Fibroblast of skin of right biceps (primary cell): ENCODE measurements around the gene PTPN7.
"Not testable (repeated sequence)": the region's sequence is repeated elsewhere in the genome, so short reads cannot be mapped to it uniquely, and the experiment has no call there.

Experiments used
- DNase-seq: peaks from one replicate; pipeline ENCODE4 v3.0.0-alpha.2; 2013

The PTPN7 gene

DNA sequence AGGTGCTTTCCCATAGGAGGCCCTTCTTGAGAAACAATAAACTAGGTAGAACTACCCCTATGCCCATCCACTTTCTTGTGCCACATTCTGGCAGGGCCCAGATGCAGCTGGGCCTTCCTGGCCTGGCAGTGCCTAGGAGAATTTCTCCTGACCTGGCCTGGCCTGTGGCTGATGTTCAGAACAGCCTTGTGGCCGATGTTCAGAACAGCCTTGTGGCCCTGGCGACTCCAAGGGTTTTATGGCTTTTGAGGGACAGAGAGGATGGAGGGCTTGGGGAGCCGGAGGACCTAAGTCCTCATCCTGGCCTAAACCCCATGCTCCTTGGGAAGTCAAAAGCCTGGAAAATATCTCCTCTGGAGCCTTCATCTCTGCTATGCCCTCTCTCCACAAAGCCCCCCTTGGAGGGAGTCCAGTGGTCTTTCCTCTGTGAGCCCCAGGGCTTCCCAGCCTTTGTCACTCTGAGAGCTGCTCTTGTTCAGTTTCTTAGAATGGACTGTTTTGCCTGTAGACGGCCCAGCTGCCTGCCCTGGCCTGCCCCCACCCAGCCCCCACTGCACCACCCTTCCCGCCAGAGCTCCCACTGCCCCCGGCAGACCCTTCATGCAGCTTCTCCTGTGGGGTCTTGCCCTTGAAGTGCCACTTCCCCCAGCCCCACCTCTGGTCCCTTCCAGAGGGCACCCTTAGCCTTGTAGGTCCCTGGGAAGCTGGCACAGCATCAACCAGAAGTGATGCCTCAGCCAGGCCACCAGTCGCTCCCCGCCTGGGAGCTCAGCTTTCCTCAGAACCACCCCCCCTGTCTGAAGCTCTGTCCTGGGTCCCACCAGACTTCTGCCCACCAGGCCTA is 30.7 kb downstream of the PTPN7 start:
- DNase-seq, result no peak

DNA sequence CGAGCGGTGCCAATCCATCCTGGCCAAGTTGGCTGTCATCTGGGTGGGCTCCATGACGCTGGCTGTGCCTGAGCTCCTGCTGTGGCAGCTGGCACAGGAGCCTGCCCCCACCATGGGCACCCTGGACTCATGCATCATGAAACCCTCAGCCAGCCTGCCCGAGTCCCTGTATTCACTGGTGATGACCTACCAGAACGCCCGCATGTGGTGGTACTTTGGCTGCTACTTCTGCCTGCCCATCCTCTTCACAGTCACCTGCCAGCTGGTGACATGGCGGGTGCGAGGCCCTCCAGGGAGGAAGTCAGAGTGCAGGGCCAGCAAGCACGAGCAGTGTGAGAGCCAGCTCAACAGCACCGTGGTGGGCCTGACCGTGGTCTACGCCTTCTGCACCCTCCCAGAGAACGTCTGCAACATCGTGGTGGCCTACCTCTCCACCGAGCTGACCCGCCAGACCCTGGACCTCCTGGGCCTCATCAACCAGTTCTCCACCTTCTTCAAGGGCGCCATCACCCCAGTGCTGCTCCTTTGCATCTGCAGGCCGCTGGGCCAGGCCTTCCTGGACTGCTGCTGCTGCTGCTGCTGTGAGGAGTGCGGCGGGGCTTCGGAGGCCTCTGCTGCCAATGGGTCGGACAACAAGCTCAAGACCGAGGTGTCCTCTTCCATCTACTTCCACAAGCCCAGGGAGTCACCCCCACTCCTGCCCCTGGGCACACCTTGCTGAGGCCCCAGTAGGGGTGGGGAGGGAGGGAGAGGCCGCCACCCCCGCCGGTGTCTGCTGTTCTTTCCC is 32.4 kb downstream of the PTPN7 start:
- DNase-seq, result no peak

DNA sequence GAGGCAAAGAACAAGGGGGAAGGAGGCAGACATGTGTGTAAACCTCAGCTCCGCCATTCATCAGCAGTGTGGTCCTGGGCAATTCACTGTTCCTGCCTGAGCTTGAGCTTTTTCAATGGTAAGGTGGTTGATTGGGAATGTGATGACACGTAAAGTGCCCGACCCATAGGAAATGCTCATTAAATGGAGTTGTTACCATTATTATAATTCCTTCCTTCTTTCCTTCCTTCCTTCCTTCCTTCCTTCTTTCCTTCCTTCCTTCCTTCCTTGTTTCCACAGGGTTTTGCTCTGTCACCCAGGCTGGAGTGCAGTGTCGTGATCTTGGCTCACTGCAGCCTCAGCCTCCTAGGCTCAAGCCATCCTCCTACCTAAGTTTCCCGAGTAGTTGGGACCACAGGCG is 33.3 kb downstream of the PTPN7 start:
- no peak for DNase-seq

DNA sequence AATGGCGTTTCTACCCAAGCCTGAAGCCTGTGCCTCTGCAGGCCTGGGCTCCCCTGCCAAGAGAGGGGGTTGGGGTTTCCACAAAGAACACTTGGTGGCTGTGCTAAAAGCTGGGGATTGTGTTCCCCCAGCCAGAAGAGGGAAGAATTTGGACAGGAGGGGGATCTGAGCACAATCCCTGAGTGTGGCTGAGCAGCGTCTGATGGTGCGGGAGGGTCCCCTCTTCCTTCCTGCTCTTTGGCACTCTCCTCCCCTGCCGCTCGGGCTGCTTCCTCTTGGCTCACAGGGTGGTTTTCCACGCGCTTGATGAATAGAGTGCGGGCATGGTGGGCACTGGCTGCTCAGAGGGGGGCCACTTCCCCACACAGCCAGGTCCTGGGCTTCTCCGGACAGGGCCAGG is 34.0 kb downstream of the PTPN7 start:
- no peak for DNase-seq

DNA sequence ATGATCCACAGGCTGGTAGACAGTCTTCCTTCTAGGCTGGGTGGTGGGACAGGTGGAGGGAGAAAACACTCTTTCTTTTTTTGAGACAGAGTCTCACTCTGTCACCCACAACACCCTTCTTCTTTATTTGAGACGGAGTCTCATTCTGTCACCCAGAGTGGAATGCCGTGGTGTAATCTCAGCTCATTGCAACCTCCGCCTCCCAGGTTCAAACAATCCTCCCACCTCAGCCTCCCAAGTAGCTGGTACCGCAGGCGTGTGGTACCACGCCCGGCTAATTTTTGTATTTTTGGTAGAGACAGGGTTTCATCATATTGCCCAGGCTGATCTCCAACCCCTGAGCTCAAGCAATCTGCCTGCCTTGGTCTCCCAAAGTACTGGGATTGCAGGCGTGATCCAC is 34.8 kb downstream of the PTPN7 start:
- DNase-seq, result no peak

DNA sequence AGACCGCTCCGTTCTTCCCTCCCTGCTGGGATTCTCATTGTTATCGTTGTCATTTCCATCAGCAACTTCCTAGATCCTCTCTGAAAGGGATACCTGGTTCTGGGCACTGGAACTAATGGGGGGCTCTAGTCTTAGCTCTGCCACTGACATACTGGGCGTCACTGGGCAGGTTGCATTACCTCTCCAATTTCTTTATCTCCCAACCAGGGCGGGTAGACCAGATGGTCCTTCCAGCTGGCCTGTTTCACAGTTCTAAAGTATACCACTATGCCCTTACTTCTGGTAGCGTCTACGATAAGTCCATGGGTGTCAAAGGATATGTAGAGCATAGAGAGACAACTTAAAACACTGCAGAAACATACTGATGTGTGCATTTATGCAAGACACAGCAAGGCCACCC is 36.3 kb downstream of the PTPN7 start:
- DNase-seq, result no peak

DNA sequence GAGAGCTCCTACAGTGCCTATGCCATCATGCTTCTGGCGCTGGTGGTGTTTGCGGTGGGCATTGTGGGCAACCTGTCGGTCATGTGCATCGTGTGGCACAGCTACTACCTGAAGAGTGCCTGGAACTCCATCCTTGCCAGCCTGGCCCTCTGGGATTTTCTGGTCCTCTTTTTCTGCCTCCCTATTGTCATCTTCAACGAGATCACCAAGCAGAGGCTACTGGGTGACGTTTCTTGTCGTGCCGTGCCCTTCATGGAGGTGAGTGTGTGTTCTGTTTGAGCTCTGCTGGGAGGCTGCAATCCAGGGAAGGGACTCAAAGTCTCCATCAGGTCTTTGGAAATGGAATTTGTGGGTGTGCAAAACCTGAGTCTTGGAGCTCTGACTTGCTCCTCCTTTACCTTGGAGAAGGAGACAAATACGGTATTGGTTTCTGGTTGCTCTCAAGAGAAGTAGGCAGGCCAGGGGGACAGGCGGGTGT is 37.0 kb downstream of the PTPN7 start:
- DNase-seq, result no peak

DNA sequence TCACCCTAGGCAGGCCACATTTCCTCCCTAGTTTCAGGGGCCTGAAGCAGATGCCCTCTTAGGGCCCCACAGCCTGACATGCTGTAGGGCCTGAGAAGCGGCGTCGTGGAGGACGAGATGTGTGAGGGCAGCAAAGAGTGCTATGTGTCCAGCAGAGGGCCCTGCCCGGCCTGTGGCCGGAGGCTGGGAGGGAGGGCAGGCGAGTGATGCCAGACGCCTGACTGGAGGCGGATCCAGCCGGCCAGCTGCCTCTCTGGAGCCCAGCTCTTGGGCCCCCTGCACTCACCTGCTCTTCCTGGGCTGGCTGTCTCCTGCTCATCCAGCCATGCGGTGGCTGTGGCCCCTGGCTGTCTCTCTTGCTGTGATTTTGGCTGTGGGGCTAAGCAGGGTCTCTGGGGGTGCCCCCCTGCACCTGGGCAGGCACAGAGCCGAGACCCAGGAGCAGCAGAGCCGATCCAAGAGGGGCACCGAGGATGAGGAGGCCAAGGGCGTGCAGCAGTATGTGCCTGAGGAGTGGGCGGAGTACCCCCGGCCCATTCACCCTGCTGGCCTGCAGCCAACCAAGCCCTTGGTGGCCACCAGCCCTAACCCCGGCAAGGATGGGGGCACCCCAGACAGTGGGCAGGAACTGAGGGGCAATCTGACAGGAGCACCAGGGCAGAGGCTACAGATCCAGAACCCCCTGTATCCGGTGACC is 37.6 kb downstream of the PTPN7 start, which contains the start of gene GPR37L1:
TSS of gene GPR37L1 (plus strand) at position 279 of the 697 bp plus-strand sequence. CDS start at position 326, 47 bp downstream.
- DNase-seq, result no peak

DNA sequence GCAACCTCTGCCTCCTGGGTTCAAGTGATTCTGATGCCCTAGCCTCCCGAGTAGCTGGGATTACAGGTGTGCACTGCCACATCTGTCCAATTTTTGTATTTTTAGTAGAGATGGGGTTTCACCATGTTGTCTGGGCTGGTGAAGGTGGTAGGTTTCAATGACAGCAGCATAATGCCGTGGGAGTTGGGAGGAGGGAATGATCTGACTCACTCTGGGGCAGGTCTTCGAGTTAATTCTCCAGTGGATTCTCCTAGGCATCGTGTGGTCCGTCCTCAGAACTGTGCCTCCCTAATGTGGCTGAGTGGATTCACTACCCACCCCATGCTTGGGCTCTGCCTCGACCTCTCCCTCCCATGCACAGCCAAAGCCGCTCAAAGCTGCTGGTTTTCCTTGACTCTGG is 39.4 kb downstream of the PTPN7 start:
- no peak for DNase-seq

DNA sequence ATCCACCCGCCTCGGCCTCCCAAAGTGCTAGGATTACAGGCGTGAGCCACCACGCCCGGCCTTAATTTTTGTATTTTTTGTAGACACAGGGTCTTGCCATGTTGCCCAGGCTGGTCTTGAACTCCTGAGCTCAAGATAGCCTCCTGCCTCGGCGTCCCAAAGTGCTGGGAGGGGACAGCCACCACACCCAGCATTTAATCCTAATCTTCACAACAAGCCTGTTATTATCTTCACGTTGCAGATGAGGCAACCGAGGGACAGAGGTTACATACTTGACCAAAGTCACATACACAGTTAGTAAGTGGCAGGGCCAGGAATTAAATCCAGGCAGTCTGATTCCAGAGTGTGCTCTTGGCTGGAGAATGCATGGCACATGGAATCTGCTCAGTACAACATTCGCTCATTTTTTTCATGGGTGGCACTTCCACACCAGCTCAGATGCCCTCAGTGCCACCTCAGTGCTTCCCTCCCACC is 42.5 kb downstream of the PTPN7 start:
- DNase-seq, result no peak

DNA sequence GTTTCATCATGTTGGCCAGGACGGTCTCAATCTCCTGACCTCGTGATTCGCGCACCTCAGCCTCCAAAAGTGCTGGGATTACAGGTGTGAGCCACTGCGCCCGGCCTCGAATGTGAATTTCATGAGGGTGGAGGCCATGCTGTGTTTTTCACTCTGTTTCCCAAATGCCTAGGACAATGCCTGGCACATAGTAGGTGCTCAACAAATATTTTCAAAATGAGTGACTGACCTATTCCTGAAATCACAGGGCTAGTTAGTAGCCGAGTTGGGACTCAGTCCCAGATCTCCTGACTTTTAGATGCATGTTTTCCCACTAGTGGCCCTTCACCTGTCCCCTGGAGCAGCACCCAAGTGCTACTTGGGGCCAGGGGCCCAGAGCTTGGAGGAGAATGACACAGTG is 44.1 kb downstream of the PTPN7 start:
- no peak for DNase-seq

DNA sequence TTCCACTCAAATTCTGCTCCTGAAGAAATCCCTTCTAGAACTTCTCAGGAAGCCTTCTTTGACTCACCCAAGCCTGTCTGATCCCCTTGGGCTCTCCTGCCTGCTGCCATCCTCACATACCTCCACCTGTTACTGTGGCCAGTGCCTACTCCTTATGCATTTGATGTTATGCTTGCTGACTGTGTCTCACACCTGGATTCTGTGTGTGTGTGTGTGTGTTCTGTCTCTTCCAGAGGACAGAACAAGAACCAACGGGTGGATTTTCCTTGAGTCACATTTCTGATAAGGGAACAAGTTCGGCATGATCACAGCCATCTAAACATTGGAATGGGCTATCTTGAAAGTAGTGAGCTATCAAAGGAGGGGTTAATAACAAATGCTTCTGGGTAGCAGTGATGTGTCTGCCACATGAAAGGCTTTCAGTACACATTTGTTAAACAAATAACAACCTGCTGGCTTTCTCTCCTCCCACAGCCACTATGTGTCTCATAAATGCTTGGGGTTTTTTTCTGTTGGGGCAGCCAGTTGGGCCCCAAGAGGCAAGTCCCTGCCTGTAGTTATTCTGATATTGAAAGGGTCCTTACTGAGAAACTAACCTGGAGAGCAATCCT is 46.6 kb downstream of the PTPN7 start:
- DNase-seq, result no peak

DNA sequence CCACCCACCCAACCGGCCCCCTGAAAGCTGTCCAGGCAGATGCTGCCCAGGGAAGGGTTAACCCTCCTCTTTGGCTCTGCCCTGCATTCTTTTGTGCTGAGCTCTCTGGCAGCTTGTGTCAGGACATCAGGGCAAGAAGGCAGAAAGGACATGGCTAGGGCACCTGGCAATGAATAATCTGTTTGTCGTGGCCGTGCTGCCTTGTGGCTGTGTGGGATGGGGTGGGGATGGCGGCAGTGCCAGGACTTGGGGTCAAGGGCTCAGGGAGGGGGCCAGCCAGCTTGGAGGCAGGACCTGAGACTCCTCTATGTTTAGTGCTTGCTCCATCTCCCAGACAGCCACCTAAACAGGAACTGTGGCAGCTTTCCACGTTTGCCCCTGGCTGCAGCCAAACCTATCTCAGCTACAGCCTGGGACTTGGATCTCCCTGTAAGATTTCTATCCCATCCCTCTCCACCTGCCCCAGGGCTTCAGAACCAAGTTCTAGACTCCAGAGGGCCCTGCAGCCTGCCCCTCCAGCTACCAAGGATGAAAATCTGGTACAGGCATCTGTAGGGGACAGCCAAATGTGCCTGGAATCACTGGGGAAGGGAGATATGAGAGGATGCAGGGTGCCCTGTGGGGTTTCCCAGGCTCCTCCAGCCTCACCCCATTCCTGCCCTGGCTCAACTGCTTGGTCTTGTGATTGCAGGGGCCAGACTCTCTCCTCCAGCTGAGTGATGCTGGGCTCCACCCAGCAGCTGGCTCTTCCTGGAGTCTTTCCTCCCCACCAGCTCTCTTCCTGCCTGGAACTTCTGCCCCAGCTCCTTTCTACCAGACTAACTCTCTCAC is 47.3 kb downstream of the PTPN7 start:
- DNase-seq, result no peak

DNA sequence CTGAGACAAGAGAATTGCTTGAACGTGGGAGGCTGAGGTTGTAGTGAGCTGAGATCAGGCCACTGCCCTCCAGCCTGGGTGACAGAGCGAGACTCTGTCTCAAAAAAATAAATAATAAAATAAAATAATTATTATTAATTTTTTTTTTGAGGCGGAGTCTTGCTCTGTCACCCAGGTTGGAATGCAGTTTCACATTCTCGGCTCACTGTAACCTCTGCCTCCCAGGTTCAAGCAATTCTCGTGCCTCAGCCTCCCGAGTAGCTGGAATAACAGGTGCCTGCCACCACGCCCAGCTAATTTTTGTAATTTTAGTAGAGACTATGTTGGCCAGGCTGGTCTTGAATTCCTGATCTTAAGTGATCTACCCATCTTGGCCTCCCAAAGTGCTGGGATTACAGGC is 48.8 kb downstream of the PTPN7 start:
- not testable (repeated sequence) for DNase-seq

DNA sequence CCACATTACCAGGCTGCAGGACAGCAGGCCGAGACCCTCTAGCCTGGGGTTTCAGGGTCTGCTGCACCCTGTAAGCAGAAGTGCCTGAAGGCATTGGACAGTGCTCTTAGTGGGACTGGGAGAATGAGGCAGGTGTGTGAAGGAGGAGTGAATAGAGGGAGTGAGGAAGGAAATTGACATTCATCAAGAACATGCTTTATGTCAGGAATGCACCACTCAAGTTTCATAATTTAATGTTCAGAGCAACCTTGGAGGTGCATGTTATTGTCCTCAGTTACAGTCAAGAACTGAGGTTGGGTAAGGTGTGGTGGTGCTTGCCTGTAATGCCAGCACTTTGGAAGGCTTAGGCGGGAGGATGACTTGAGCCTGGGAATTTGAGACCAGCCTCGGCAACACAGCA is 49.4 kb downstream of the PTPN7 start:
- no peak for DNase-seq

DNA sequence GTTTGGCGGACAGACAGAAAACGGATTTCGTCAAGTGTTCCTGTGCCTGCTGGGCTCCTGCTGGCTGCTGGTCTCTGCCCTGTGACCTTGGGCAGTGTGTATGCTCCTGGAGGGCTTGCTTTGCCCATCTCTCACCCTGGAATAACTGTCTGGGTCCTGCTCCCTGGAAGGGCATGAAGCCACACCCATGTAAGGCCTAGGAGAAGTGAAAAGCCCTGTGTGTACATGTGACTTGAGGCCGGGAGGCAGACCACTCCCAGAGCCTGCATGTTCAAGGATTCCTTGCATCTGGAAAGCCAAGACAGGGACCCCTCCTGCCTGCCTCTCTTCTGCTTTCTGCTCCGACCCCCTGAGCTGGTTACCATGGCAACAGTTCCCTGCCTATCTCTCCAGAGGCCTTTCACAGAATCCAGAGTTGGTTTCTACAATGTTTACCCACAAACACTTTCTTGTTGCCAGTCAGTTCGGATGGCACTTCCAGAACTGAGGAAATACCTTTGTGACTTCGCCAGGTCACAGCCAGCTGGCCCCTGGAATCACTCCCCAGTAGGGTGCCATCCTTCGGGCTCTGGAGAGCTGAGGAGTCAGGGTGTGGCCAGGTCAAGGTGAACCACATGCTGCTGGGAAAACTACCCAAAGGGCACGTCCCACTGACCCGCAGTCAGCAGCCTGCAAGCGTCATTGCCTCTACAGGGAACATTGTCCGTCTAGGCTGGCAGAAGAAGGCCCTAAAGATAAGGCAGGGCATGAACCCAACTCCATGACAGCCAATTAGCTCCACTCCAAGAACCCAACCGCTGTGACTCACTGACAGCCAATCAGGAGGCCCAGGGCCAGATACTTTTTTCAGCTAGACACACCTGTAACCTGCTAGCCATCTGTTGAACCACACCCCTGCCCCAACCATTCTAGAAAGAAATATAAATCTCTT is 52.3 kb downstream of the PTPN7 start:
- DNase-seq, result no peak

DNA sequence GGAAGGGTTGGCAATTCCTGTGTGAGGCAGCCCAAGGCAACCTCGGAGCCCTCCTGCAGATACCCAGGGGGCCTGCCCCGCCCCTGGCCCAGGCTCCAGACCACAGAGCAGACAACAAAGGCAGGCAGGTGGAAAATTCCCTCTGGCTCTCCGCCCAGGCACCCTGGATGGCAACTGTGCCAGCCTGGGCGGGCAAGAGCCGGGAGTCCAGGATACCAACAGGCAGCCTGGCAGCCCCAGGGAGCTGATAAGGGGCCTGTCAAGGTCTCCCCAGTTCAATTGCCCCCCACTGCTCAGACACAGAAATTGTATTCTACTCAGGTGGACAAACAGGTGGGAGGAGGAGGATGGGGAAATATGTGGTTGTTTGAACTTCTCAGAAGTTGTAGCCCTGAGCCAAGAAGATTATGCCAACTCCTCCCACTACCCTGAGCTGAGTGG is 53.1 kb downstream of the PTPN7 start:
- DNase-seq, result no peak

DNA sequence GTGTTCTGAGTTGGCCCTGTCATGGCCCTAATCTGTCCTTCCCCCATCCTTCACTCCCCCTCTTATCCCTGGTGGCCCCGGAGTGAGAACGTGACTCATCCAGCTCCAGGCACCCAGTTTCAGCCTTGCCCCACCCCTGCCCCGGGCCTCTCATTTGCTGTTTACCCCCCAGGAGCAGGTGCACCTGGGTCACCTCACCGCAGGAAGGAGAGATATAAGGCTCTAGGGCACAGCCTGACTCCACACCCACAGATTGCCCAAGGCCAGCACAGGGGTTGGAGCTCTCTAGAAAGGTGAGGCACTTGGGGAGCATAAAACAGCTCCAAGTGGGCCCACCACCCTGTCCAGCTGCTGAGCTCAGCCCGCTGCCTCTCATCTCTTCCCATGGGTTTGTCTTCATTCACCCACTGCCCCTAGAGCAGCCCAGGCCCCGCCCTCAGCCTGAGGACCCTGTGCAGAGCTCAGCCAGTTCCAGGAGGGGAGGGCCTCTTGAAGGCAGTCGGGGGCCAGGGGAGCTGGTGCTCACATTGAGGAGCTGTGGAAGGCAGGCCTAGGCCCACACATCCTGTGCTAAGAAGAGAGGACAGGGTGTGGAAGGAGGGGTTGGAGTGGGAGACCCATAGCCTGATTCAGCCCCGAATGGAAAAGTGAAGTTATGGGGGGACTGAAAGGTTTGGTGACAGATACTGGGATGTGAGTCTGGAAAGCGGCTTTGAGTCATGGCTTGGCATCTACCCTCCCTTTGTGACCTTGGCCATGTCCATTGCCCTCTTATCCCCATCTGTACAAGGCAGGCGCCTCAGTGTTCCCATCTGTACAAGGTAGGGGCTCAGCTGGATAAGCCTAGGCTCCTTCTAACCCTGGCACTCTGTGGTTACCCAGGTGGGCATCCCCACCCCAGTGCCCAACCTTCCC is 53.8 kb downstream of the PTPN7 start:
- DNase-seq, result no peak

DNA sequence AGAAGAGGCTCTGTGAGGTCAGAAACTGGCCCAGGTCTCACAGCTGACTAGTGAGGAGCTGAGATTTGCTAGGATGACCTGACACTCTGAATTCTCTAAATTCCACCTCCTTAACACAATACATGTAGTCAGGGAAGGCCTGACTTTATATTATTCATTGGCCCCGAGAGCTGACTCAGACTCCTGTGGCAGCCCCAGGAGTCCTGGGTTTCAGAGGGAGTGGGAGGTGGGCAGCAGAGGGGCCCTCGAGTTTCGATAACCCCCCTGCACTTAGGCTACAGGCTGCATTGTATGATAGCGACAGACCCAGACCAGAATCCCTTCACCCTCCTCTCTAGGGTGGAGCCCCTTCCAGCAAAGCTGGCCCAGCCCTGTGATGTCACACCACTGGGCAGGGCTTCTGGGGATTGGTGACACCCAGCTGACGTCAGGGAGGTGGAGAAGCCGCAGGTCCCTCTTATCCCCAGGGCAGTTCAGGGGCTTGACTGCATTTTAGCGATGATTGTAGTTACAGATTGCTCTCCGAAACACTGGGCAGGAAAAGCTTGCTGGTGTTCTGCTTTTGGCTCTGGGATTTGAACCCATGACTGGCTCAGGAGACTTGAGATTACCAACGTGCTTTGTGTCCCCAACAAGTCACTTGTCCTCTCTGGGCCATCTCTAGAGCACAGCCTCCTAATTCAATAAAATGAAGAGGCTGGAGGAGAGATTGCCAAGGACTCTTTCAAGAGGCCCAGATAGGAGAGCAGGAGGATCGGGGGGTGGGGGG is 54.6 kb downstream of the PTPN7 start:
- DNase-seq, result peak; percentile 52
